ENCODE data around the gene MPDU1.

Gene MPDU1

GRCh38 chr17:7572338-7572587 lies 11.4 kb upstream of the MPDU1 start:
- FAIRE-seq = no peak
- no peak for DNase-seq (ENCODE audit: insufficient read length, low spot score)

GRCh38 chr17:7572588-7573323 lies 10.9 kb upstream of the MPDU1 start:
- peak; percentile 90 for TF ChIP-seq POLR2A (IDR thresholded peaks at IDR 0.05; ENCODE audit: low read depth, low read length)
- no peak for FAIRE-seq
- peak; percentile 96 for DNase-seq (ENCODE audit: insufficient read length, low spot score)

More at GRCh38 chr17:7572338-7572587, 11.4 kb upstream of the MPDU1 start:
- TF ChIP-seq POLR2A (IDR thresholded peaks at IDR 0.05; ENCODE audit: low read depth, low read length) = peak; percentile 40; the same call in 1 of the 2 replicates

GRCh38 chr17:7573324-7574080 lies 10.2 kb upstream of the MPDU1 start:
- TF ChIP-seq POLR2A (IDR thresholded peaks at IDR 0.05; ENCODE audit: low read depth, low read length) = 0 out of 2 replicates have a peak, but pooled peaks have one; percentile 30
- DNase-seq (ENCODE audit: insufficient read length, low spot score) (peak; percentile 58), FAIRE-seq (no peak)

DNA sequence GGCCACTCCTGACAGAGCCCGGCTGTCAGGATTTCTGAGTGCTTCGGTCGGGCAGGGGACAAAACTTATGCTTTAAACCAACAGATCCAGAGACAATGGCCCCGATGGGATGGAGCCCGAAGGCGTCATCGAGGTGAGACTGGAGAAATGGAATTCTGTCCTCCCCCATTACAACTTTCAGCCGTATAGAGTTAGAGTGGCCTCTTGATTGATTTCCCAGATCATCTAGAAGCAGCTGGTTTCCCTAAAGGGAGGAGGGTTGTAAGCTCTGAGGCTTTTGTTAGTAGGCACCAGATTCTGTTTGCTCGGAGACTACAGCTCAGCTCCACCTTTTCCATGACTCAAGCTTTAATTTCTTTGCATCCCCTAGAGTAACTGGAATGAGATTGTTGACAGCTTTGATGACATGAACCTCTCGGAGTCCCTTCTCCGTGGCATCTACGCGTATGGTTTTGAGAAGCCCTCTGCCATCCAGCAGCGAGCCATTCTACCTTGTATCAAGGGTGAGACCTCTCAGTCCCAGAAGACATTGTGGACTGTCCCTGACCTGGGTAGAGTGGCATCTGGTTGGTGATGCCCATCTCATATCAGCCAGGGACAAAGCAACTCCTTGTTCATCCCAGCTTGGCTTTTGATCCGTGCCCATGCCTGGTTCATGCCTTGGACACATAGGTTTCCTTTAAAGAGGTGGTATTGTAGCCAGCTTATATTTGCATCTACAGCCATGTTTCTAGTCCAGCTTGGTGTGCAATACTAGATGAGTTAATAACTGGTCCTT lies 9.3 kb upstream of the MPDU1 start:
- DNase-seq (ENCODE audit: insufficient read length, low spot score) = no peak
- FAIRE-seq = no peak
- TF ChIP-seq POLR2A (IDR thresholded peaks at IDR 0.05; ENCODE audit: low read depth, low read length) = no peak

DNA sequence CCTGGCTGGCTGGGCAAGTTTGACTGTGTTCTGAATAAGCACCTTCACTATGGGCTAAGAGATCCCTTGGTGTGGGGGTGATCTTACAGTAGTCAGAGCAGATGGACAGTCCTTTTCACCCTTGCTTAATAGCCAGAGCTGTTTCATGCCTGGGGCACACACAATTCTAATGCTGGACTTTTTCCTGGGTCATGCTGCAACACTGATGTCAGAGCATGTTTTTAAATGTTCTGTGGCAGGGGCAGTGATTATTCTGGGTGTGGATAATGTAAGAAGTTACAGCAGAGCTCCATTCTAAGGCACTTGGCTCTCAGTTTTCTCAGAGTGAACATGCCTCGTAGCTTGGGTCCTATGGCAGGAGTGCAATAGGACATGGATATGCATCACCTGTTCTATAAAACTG lies 8.2 kb upstream of the MPDU1 start:
- DNase-seq (ENCODE audit: insufficient read length, low spot score) (no peak), FAIRE-seq (no peak)
- TF ChIP-seq POLR2A (IDR thresholded peaks at IDR 0.05; ENCODE audit: low read depth, low read length) = no peak

- FAIRE-seq (no peak), DNase-seq (ENCODE audit: insufficient read length, low spot score) (no peak)
- TF ChIP-seq POLR2A (IDR thresholded peaks at IDR 0.05; ENCODE audit: low read depth, low read length) = no peak
These were observed 7.7 kb upstream of the MPDU1 start for GRCh38 chr17:7575959-7576358.

- no peak for FAIRE-seq
- no peak for TF ChIP-seq POLR2A (IDR thresholded peaks at IDR 0.05; ENCODE audit: low read depth, low read length)
- DNase-seq (ENCODE audit: insufficient read length, low spot score) = no peak
These were observed 7.2 kb upstream of the MPDU1 start for GRCh38 chr17:7576432-7576937.

GRCh38 chr17:7577327-7578199 lies 6.1 kb upstream of the MPDU1 start:
- no peak for TF ChIP-seq POLR2A (IDR thresholded peaks at IDR 0.05; ENCODE audit: low read depth, low read length)
- FAIRE-seq = no peak
- DNase-seq (ENCODE audit: insufficient read length, low spot score) = no peak

DNA sequence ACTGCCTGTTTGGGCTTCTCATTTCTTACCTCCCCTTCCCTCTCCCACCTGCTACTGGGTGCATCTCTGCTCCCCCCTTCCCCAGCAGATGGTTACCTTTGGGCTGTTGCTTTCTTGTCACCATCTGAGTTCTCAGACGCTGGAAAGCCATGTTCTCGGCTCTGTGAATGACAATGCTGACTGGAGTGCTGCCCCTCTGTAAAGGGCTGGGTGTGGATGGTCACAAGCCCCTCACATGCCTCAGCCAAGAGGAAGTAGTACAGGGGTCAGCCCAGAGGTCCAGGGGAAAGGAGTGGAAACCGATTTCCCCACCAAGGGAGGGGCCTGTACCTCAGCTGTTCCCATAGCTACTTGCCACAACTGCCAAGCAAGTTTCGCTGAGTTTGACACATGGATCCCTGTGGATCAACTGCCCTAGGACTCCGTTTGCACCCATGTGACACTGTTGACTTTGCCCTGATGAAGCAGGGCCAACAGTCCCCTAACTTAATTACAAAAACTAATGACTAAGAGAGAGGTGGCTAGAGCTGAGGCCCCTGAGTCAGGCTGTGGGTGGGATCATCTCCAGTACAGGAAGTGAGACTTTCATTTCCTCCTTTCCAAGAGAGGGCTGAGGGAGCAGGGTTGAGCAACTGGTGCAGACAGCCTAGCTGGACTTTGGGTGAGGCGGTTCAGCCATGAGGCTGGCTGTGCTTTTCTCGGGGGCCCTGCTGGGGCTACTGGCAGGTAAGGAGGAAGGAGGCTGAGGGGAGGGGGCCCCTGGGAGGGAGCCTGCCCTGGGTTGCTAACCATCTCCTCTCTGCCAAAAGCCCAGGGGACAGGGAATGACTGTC lies 4.4 kb upstream of the MPDU1 start, which contains the start of gene CD68:
Gene CD68 (plus strand): TSS at position 638 of the 833 bp plus-strand sequence. CDS start 40 bp downstream, at position 678.
- DNase-seq (ENCODE audit: insufficient read length, low spot score) = peak; percentile 92

DNA sequence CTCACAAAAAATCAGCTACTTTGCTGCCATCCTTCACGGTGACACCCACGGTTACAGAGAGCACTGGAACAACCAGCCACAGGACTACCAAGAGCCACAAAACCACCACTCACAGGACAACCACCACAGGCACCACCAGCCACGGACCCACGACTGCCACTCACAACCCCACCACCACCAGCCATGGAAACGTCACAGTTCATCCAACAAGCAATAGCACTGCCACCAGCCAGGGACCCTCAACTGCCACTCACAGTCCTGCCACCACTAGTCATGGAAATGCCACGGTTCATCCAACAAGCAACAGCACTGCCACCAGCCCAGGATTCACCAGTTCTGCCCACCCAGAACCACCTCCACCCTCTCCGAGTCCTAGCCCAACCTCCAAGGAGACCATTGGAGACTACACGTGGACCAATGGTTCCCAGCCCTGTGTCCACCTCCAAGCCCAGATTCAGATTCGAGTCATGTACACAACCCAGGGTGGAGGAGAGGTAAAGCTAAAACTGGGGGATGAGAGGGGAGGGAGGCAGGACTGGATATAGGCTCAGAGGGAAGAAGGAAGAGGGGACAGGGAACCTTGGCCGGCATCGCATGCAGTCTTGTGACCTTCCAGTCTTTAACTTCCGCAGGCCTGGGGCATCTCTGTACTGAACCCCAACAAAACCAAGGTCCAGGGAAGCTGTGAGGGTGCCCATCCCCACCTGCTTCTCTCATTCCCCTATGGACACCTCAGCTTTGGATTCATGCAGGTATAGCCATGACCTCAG lies 3.6 kb upstream of the MPDU1 start:
- FAIRE-seq (no peak), DNase-seq (ENCODE audit: insufficient read length, low spot score) (no peak)
- TF ChIP-seq POLR2A (IDR thresholded peaks at IDR 0.05; ENCODE audit: low read depth, low read length) = no peak

More for the DNA sequence above, 4.4 kb upstream of the MPDU1 start, which contains the start of gene CD68:
- TF ChIP-seq POLR2A (IDR thresholded peaks at IDR 0.05; ENCODE audit: low read depth, low read length) = peak; percentile 53; the same call in 1 of the 2 replicates
- peak; percentile 73 for FAIRE-seq
